DND-41 (cell line): ENCODE results near the gene SCLT1.

ENCODE experiments used
- ATAC-seq: fragments of 200-7000 bp; cut with Tn5 transposase; 3 replicates; pipeline ENCODE4 v1.9.1; 2021; ENCODE audit warnings: low read depth; ENCODE audit not compliant: insufficient read depth
- DNase-seq: peaks from one replicate; pipeline ENCODE4 v3.0.0-alpha.2; 2020
- H2AFZ ChIP-seq: 2 replicates; pipeline ENCODE4 v1.6.0; 2012; ENCODE audit warnings: low read depth, low read length
- H3K27ac ChIP-seq: 2 replicates; pipeline ENCODE4 v1.5.1; 2012; ENCODE audit warnings: low read length, inconsistent platforms
- H3K27me3 ChIP-seq: fragments of 200-600 bp; sonication (generic); 2 replicates; pipeline ENCODE4 v1.6.0; 2012; ENCODE audit warnings: low read length, mild to moderate bottlenecking, inconsistent platforms; ENCODE audit not compliant: insufficient read depth, poor library complexity
- H3K36me3 ChIP-seq: 2 replicates; pipeline ENCODE4 v1.5.1; 2012; ENCODE audit warnings: low read length, inconsistent platforms; ENCODE audit not compliant: insufficient read depth
- H3K4me1 ChIP-seq: 2 replicates; pipeline ENCODE4 v1.5.1; 2012; ENCODE audit warnings: mild to moderate bottlenecking, low read length; ENCODE audit not compliant: insufficient read depth
- H3K4me2 ChIP-seq: 2 replicates; pipeline ENCODE4 v1.6.0; 2012; ENCODE audit warnings: mild to moderate bottlenecking, moderate library complexity, low read length, inconsistent platforms; ENCODE audit not compliant: insufficient read depth
- H3K4me3 ChIP-seq, 2 experiments: fragments of 200-600 bp in 1 of 2; shearing (Covaris generic) in 1 of 2; 2 replicates each; pipeline ENCODE4 v1.5.1; 2012 to 2016; ENCODE audit warnings: inconsistent platforms in 2 of 2, low read length in 2 of 2, mild to moderate bottlenecking in 2 of 2, low read depth in 1 of 2, moderate library complexity in 1 of 2
- H3K79me2 ChIP-seq: 2 replicates; pipeline ENCODE4 v1.6.0; 2012; ENCODE audit warnings: low read length, inconsistent platforms; ENCODE audit not compliant: insufficient read depth
- H3K9ac ChIP-seq: 2 replicates; pipeline ENCODE4 v1.6.0; 2012; ENCODE audit warnings: low read depth, mild to moderate bottlenecking, inconsistent platforms, low read length, moderate library complexity
- H3K9me3 ChIP-seq: 2 replicates; pipeline ENCODE4 v1.5.1; 2012; ENCODE audit warnings: low read length, moderate library complexity, mild to moderate bottlenecking, inconsistent platforms; ENCODE audit not compliant: insufficient read depth, severe bottlenecking
- H4K20me1 ChIP-seq: 2 replicates; pipeline ENCODE4 v1.6.0; 2012; ENCODE audit warnings: low read length; ENCODE audit not compliant: insufficient read depth
- EZH2 ChIP-seq: IDR thresholded peaks from 3 replicates; pipeline ENCODE4 v1.6.1; 2012; ENCODE audit warnings: borderline replicate concordance, low read depth, mild to moderate bottlenecking, moderate library complexity, low read length, inconsistent platforms; ENCODE audit not compliant: severe bottlenecking
- TF ChIP-seq, protein P1 (sequence below): IDR thresholded peaks from 2 replicates; pipeline ENCODE4 v1.5.1; 2012; ENCODE audit warnings: borderline replicate concordance, low read length, moderate library complexity, mild to moderate bottlenecking; ENCODE audit not compliant: poor library complexity, severe bottlenecking; ENCODE audit errors: extremely low read depth

SCLT1 gene

GRCh38 chr4:128916832-128917231 lies 176.5 kb downstream of the SCLT1 start:
- H3K9ac ChIP-seq = no peak overlapping the region
- no peaks in the 10 kb centered on the region for H3K4me1 ChIP-seq
- no peak overlapping the region for H3K27ac ChIP-seq
- DNase-seq (no peak), ATAC-seq (no peak)
- no peaks in the 10 kb centered on the region for H4K20me1 ChIP-seq
- H3K79me2 ChIP-seq = no peaks in the 10 kb centered on the region
- H3K4me3 ChIP-seq = no peak overlapping the region
- H3K27me3 ChIP-seq = no peaks in the 10 kb centered on the region
- no peak overlapping the region for H2AFZ ChIP-seq
- no peaks in the 10 kb centered on the region; the same call in 1 of the 2 replicates for H3K36me3 ChIP-seq
- no peaks in the 10 kb centered on the region for H3K9me3 ChIP-seq
- TF ChIP-seq EZH2 = no peak
- TF ChIP-seq, protein P1, sequence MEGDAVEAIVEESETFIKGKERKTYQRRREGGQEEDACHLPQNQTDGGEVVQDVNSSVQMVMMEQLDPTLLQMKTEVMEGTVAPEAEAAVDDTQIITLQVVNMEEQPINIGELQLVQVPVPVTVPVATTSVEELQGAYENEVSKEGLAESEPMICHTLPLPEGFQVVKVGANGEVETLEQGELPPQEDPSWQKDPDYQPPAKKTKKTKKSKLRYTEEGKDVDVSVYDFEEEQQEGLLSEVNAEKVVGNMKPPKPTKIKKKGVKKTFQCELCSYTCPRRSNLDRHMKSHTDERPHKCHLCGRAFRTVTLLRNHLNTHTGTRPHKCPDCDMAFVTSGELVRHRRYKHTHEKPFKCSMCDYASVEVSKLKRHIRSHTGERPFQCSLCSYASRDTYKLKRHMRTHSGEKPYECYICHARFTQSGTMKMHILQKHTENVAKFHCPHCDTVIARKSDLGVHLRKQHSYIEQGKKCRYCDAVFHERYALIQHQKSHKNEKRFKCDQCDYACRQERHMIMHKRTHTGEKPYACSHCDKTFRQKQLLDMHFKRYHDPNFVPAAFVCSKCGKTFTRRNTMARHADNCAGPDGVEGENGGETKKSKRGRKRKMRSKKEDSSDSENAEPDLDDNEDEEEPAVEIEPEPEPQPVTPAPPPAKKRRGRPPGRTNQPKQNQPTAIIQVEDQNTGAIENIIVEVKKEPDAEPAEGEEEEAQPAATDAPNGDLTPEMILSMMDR = no peak
- H3K4me2 ChIP-seq = no peak overlapping the region

GRCh38 chr4:128915544-128915943 lies 177.8 kb downstream of the SCLT1 start:
- H3K27ac ChIP-seq = no peak overlapping the region
- H3K4me2 ChIP-seq = no peak overlapping the region
- H3K79me2 ChIP-seq = no peaks in the 10 kb centered on the region
- DNase-seq = no peak
- no peak for ATAC-seq
- no peaks in the 10 kb centered on the region for H4K20me1 ChIP-seq
- no peak overlapping the region for H2AFZ ChIP-seq
- H3K9me3 ChIP-seq = no peaks in the 10 kb centered on the region
- H3K4me3 ChIP-seq = no peak overlapping the region
- TF ChIP-seq, protein P1 = no peak
- TF ChIP-seq EZH2 = no peak
- no peak overlapping the region for H3K9ac ChIP-seq
- no peaks in the 10 kb centered on the region for H3K4me1 ChIP-seq
- no peaks in the 10 kb centered on the region; the same call in 1 of the 2 replicates for H3K36me3 ChIP-seq
- no peaks in the 10 kb centered on the region for H3K27me3 ChIP-seq

GRCh38 chr4:128913228-128913627 lies 180.1 kb downstream of the SCLT1 start:
- no peak overlapping the region for H2AFZ ChIP-seq
- no peak overlapping the region for H3K4me3 ChIP-seq
- no peak overlapping the region for H3K9ac ChIP-seq
- H3K36me3 ChIP-seq = no peaks in the 10 kb centered on the region; the same call in 1 of the 2 replicates
- ATAC-seq (no peak), DNase-seq (no peak)
- no peak overlapping the region for H3K27ac ChIP-seq
- H3K79me2 ChIP-seq = no peaks in the 10 kb centered on the region
- H4K20me1 ChIP-seq = no peaks in the 10 kb centered on the region
- no peaks in the 10 kb centered on the region for H3K27me3 ChIP-seq
- no peaks in the 10 kb centered on the region for H3K9me3 ChIP-seq
- no peak for TF ChIP-seq EZH2
- TF ChIP-seq, protein P1 = no peak
- no peaks in the 10 kb centered on the region for H3K4me1 ChIP-seq
- no peak overlapping the region for H3K4me2 ChIP-seq

- TF ChIP-seq EZH2 = no peak
- TF ChIP-seq, protein P1 = no peak
Observed at GRCh38 chr4:128908735-128909134, 184.6 kb downstream of the SCLT1 start.

More at GRCh38 chr4:128908735-128909134, 184.6 kb downstream of the SCLT1 start:
- Histone ChIP-seq H3K4me3 (no peak overlapping the region), H3K36me3 (no peaks in the 10 kb centered on the region), H3K9ac (no peak overlapping the region), H3K9me3 (no peaks in the 10 kb centered on the region), H4K20me1 (no peaks in the 10 kb centered on the region), H3K27me3 (no peaks in the 10 kb centered on the region), H2AFZ (no peak overlapping the region), H3K4me1 (no peaks in the 10 kb centered on the region), H3K79me2 (no peaks in the 10 kb centered on the region), H3K4me2 (no peak overlapping the region), H3K27ac (no peak overlapping the region)
- no peak for DNase-seq
- peak; percentile 62; the same call in 2 of the 3 replicates for ATAC-seq
